Breast epithelium (tissue), 4 donors: ENCODE measurements around the gene MED19. TPM values are rescaled to one million over a fixed set of nuclear protein-coding genes. Genes with fewer than 3 reads are reported as not detected.

Source experiments
- DNase-seq, 2 donors: peaks; one replicate each; pipeline ENCODE4 v3.0.0-alpha.2; 2019; ENCODE audit warnings: low spot score in 2 of 2
- H3K27ac ChIP-seq, 2 donors: fragments of 200-600 bp; sonication (generic) in 1 of 2; one replicate each; pipeline ENCODE4 v1.5.1; 2016 to 2019; ENCODE audit warnings: mild to moderate bottlenecking in 1 of 2
- H3K27me3 ChIP-seq, 2 donors: fragments of 200-600 bp; sonication (generic) in 1 of 2; one replicate each; pipeline versions ENCODE4 v1.5.1 to v1.6.0; 2017 to 2019; ENCODE audit warnings: control low read depth in 1 of 2, mild to moderate bottlenecking in 1 of 2
- H3K36me3 ChIP-seq: fragments of 200-600 bp; one replicate; pipeline ENCODE4 v1.5.1; 2019
- H3K4me1 ChIP-seq, 2 donors: fragments of 200-600 bp; sonication (generic); one replicate each; pipeline ENCODE4 v1.5.1; 2016 to 2019; ENCODE audit warnings: control low read depth in 1 of 2
- H3K4me3 ChIP-seq, 3 donors: fragments of 200-600 bp; sonication (generic); 1 replicate in 2 of 3; 2 replicates in 1 of 3; pipeline ENCODE4 v1.5.1; 2016 to 2019; ENCODE audit warnings: mild to moderate bottlenecking in 3 of 3, moderate library complexity in 2 of 3
- H3K9me3 ChIP-seq, 2 donors: fragments of 200-600 bp; sonication (generic) in 1 of 2; one replicate each; pipeline ENCODE4 v1.5.1; 2016 to 2019; ENCODE audit warnings: control low read depth in 1 of 2
- POLR2A ChIP-seq: fragments of 450-650 bp; IDR thresholded peaks from one replicate; pipeline ENCODE4 v1.6.1; 2016; ENCODE audit warnings: antibody characterized with exemption, mild to moderate bottlenecking, moderate library complexity
- POLR2AphosphoS5 ChIP-seq, 3 donors: sonication (generic); formaldehyde crosslinking; IDR thresholded peaks; one replicate each; pipeline ENCODE4 v1.6.1; 2017; ENCODE audit warnings: antibody characterized with exemption in 3 of 3
- intact Hi-C: fragments of 100-400 bp; cut with DNase I; formaldehyde crosslinking; loops from one replicate; pipeline ENCODE4 v1.15.1; 2023; ENCODE audit warnings: low total_unique reads
- total RNA-seq, 3 donors: library from RNA; depleted of rRNA; stranded (reverse); fragments of >200 nt; gene quantifications; one replicate each; pipeline ENCODE4 v1.1.0, GENCODE V29; 2016
- TF ChIP-seq, protein P1 (sequence below), 3 donors: fragments of 450-650 bp; IDR thresholded peaks; one replicate each; pipeline ENCODE4 v1.5.1; 2016 to 2017; ENCODE audit warnings: antibody characterized with exemption in 3 of 3, mild to moderate bottlenecking in 3 of 3, moderate library complexity in 3 of 3

Gene MED19, protein sequence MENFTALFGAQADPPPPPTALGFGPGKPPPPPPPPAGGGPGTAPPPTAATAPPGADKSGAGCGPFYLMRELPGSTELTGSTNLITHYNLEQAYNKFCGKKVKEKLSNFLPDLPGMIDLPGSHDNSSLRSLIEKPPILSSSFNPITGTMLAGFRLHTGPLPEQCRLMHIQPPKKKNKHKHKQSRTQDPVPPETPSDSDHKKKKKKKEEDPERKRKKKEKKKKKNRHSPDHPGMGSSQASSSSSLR
- total RNA-seq: 10 to 100 TPM; 18.7 to 27.7 (median 20.6) TPM

DNA sequence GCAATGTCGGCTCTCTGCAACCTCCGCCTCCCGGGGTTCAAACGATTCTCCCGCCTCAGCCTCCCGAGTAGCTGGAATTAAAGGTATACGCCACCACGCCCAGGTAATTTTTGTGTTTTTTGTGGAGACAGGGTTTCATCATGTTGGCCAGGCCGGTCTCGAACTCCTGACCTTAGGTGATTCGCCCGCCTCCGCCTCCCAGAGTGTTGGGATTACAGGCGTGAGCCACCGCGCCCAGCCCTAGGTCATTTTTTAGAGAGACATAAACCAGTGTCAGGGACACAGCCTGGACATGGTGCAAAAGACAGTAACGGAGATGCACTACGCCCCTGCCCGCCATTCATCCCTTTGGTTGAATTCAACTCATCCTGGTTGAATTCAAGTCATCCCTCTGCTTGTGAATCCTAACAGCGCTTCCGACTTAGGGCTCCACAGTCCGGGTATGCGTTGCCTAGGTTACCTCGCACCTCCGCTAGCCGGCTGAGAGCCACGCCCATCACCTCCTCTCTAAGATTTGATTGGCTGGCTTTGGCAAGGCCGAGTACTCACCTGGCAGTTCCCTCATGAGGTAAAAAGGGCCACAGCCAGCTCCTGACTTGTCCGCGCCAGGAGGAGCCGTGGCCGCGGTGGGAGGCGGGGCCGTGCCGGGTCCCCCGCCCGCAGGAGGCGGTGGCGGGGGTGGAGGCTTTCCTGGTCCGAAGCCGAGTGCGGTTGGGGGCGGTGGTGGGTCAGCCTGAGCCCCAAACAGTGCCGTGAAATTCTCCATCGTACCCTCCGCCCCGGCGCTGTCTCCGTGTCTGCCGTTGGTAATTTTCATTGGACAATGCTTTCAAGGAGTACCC, at the start of gene MED19:
MED19 (minus strand) TSS at position 802 of the 842 bp plus-strand sequence; CDS start at position 766, 36 bp downstream.
- Histone ChIP-seq H3K36me3 (no peaks in the 10 kb centered on the region), H3K9me3 (no peaks in the 10 kb centered on the region), H3K27ac (peak within 1 kb of the TSS; percentile 95), H3K4me1 (peaks cover 4 to 5% of the 10 kb centered on the region in 2 donors), H3K4me3 (peak within 1 kb of the TSS; percentile 92 to 99 (median 98)), H3K27me3 (no peaks in the 10 kb centered on the region)
- no peak for TF ChIP-seq POLR2A
- peak; percentile 54 to 72 (median 63) for TF ChIP-seq POLR2AphosphoS5 (IDR thresholded peaks at IDR 0.05)
- DNase-seq: peak; percentile 80 to 89
- intact Hi-C loops: no loop called here

DNA sequence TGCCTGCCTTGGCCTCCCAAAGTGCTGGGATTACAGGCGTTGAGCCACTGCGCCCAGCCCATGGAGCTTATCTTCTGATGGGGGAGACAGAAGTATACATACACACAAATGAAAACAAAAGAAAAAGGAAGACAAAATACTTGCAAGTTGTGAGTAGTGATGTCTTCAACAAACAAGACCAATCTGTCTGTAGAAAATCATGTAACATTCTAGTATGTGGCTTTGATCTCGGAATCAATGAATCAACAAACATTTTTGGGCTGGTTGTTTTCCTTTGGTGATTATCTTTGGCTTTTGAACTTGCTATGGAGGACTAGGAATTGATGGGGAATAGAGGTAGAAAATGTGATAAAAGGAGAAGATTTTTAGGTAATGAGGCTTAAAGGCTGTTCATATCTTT, 46.2 kb upstream of the MED19 start:
- intact Hi-C loops: no loop called here
- no peak for TF ChIP-seq POLR2A
- TF ChIP-seq, protein P1, sequence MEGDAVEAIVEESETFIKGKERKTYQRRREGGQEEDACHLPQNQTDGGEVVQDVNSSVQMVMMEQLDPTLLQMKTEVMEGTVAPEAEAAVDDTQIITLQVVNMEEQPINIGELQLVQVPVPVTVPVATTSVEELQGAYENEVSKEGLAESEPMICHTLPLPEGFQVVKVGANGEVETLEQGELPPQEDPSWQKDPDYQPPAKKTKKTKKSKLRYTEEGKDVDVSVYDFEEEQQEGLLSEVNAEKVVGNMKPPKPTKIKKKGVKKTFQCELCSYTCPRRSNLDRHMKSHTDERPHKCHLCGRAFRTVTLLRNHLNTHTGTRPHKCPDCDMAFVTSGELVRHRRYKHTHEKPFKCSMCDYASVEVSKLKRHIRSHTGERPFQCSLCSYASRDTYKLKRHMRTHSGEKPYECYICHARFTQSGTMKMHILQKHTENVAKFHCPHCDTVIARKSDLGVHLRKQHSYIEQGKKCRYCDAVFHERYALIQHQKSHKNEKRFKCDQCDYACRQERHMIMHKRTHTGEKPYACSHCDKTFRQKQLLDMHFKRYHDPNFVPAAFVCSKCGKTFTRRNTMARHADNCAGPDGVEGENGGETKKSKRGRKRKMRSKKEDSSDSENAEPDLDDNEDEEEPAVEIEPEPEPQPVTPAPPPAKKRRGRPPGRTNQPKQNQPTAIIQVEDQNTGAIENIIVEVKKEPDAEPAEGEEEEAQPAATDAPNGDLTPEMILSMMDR (IDR thresholded peaks at IDR 0.05): no peak
- no peak overlapping the region for H3K27ac ChIP-seq
- H3K36me3 ChIP-seq: no peaks in the 10 kb centered on the region
- no peaks in the 10 kb centered on the region for H3K9me3 ChIP-seq
- DNase-seq: no peak
- H3K4me1 ChIP-seq: no peaks in the 10 kb centered on the region
- H3K27me3 ChIP-seq: no peaks in the 10 kb centered on the region
- no peak overlapping the region for H3K4me3 ChIP-seq

- intact Hi-C loops: no loop called here
- TF ChIP-seq, protein P1 (IDR thresholded peaks at IDR 0.05): no peak
- TF ChIP-seq POLR2A: no peak
- TF ChIP-seq POLR2AphosphoS5 (IDR thresholded peaks at IDR 0.05): no peak
- Histone ChIP-seq H3K9me3 (no peaks in the 10 kb centered on the region), H3K27me3 (no peaks in the 10 kb centered on the region), H3K36me3 (no peaks in the 10 kb centered on the region), H3K4me3 (no peak overlapping the region), H3K4me1 (peaks cover 0 to 2% of the 10 kb centered on the region in 2 donors), H3K27ac (no peak overlapping the region)
- no peak for DNase-seq
Observed at GRCh38 chr11:57752954-57753353, 40.9 kb upstream of the MED19 start.

GRCh38 chr11:57751676-57752253, 39.8 kb upstream of the MED19 start, which contains the start of gene BTBD18:
BTBD18 (minus strand) TSS chr11:57751819; CDS start chr11:57751188, 631 bp downstream.
- H3K36me3 ChIP-seq: no peaks in the 10 kb centered on the region
- H3K27me3 ChIP-seq: no peaks in the 10 kb centered on the region
- H3K4me3 ChIP-seq: no peak within 1 kb of the TSS
- H3K27ac ChIP-seq: peak within 1 kb of the TSS; percentile 22 to 25
- DNase-seq: no peak
- peaks cover 0 to 2% of the 10 kb centered on the region in 2 donors for H3K4me1 ChIP-seq
- intact Hi-C loops: no loop called here
- no peaks in the 10 kb centered on the region for H3K9me3 ChIP-seq
- TF ChIP-seq, protein P1 (IDR thresholded peaks at IDR 0.05): peak in 2 of 3 donors; percentile 30 to 51
- no peak for TF ChIP-seq POLR2AphosphoS5 (IDR thresholded peaks at IDR 0.05)
- no peak for TF ChIP-seq POLR2A

DNA sequence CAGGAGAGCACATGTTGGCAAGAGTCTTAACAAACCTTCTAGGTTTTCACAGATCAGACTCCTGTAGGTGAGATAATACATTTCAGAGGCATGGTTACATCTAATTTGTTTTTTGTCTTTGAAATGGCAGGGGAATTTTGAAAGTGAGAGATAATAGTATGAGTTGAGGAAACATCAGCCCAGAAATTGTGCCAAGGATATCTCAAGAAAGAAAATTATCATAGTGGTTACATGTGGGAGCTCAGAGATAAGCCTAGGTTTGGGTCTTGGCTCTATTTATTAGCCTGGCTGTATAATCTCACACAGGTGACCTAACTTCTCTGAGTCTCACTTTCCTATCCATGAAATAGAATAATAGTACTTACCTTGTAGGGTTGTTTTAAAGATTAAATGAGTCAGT, 39.2 kb upstream of the MED19 start:
- Histone ChIP-seq H3K4me1 (peaks cover 0 to 2% of the 10 kb centered on the region in 2 donors), H3K36me3 (no peaks in the 10 kb centered on the region)
- intact Hi-C loops: no loop called here

More for the DNA sequence above, 39.2 kb upstream of the MED19 start:
- H3K9me3 ChIP-seq: no peaks in the 10 kb centered on the region
- TF ChIP-seq POLR2AphosphoS5 (IDR thresholded peaks at IDR 0.05) (no peak), POLR2A (no peak)
- TF ChIP-seq, protein P1 (IDR thresholded peaks at IDR 0.05): no peak
- no peak overlapping the region for H3K4me3 ChIP-seq
- no peak for DNase-seq
- no peaks in the 10 kb centered on the region for H3K27me3 ChIP-seq
- no peak overlapping the region for H3K27ac ChIP-seq
